Activated T-cell treated with anti-CD3 and anti-CD28 coated beads, Interleukin-2, amount 50 U/mL, for 72 hours (primary cell): ENCODE results near the gene GLCCI1. TPM values are rescaled to one million over a fixed set of nuclear protein-coding genes. Genes with fewer than 3 reads are reported as not detected.

ENCODE experiments used
- ATAC-seq, 2 donors: fragments of 150-1000 bp; cut with Tn5 transposase; replicated peaks in 1 of 2; 2 replicates each; pipeline ENCODE4 v1.10.0; 2021; ENCODE audit warnings: moderate library complexity in 2 of 2, mild to moderate bottlenecking in 1 of 2
- DNase-seq, 2 donors: peaks; one replicate each; pipeline ENCODE4 v3.0.0; 2021 to 2022; ENCODE audit warnings: mixed read lengths in 1 of 2
- H3K27ac Mint-ChIP-seq: one replicate; pipeline ENCODE4 v1.8.0; 2022; ENCODE audit warnings: mild to moderate bottlenecking, moderate library complexity, mixed read lengths
- H3K27me3 Mint-ChIP-seq: one replicate; pipeline ENCODE4 v1.8.0; 2022; ENCODE audit warnings: low read depth, mixed read lengths
- H3K36me3 Mint-ChIP-seq, 2 donors: one replicate each; pipeline ENCODE4 v1.8.0; 2022; ENCODE audit warnings: mixed read lengths in 2 of 2, mild to moderate bottlenecking in 1 of 2; ENCODE audit not compliant: insufficient read depth in 2 of 2
- H3K4me1 Mint-ChIP-seq: one replicate; pipeline ENCODE4 v1.8.0; 2022; ENCODE audit warnings: low read depth, mixed read lengths
- H3K4me3 Mint-ChIP-seq, 2 donors: one replicate each; pipeline ENCODE4 v1.8.0; 2022; ENCODE audit warnings: mild to moderate bottlenecking in 2 of 2, mixed read lengths in 2 of 2, moderate library complexity in 2 of 2
- H3K9me3 Mint-ChIP-seq, 2 donors: one replicate each; pipeline ENCODE4 v1.8.0; 2022; ENCODE audit warnings: mixed read lengths in 2 of 2
- total RNA-seq, 2 donors: library from RNA; stranded (reverse); gene quantifications; one replicate each; pipeline ENCODE4 v1.2.3, GENCODE V29; 2022

GLCCI1 gene
- total RNA-seq, 2 donors from 2014 or later, result 25.3 to 26.1 TPM

DNA sequence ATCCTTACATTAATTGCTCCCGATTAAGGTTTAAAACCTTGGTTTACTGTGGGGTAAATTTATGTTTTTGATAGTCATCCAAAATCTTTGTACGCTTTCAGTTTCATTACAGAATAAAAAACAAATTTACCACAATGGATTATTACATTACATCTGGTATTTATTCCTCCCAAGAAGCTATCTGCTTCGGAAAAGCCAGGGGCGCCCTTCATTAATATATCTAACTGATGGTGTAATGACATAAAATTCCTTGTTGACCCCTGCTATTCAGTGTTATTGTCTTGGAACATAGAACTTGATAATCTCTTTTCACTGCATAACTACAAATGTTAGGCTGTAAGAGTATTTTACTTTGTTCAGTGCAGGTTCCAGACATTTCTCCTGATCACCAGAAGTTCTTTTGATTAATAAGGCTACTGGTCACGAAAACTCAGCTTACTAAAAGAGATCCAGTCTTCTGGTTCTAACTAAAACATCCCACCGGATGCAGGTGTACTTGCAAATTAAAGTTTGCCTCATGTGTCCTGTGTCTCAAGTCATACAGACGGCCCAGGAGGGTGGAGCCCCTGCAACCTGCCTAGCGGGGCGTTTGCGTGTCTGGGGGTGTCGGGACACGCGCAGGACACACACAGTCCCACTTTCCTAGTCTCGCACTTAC is 581 bp upstream of the GLCCI1 start:
- ATAC-seq, result no peak
- peak overlapping the region; percentile 85 for H3K27ac Mint-ChIP-seq
- no peaks in the 10 kb centered on the region for H3K36me3 Mint-ChIP-seq
- H3K9me3 Mint-ChIP-seq, result no peaks in the 10 kb centered on the region
- no peaks in the 10 kb centered on the region for H3K27me3 Mint-ChIP-seq
- H3K4me1 Mint-ChIP-seq, result peaks cover 31% of the 10 kb centered on the region
- DNase-seq, result no peak
- peak overlapping the region; percentile 85 to 87 for H3K4me3 Mint-ChIP-seq

DNA sequence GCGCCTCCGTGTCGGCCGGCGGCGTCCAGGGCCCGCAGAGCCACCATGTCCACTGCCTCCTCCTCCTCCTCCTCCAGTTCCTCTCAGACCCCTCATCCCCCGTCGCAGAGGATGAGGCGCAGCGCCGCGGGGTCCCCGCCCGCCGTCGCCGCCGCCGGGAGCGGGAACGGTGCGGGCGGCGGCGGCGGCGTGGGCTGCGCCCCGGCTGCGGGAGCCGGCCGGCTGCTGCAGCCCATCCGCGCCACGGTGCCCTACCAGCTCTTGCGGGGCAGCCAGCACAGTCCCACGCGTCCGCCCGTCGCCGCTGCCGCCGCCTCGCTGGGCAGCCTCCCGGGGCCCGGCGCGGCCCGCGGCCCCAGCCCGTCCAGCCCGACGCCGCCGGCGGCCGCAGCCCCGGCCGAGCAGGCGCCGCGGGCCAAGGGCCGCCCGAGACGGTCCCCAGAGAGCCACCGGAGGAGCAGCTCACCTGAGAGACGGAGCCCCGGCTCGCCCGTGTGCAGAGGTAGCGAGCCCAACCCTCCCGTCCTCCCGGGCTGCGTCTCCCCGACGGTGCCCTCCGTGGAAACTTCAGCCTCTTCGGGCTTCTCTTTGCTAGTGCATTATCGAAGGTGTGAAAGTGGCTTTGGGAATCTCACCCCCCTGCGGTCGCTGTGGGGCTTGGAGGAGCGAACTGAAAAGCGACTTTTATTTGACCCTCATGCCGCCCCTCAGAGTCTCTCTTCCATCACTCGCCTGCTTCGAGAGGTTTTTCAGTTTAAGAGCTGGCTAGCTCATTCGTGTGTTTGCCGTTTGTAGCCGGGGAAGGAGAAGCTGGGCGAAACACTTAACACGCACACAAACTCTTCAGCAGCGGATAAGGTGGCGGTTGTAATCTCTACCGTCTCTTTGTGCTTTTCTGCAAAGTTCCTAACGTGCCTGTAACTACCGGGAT is 975 bp downstream of the GLCCI1 start:
- H3K36me3 Mint-ChIP-seq, result no peaks in the 10 kb centered on the region
- no peak overlapping the region for H3K27ac Mint-ChIP-seq
- H3K4me3 Mint-ChIP-seq, result peak overlapping the region; percentile 63 to 85
- ATAC-seq, result peak; percentile 12 to 21
- peaks cover 45% of the 10 kb centered on the region for H3K4me1 Mint-ChIP-seq
- no peaks in the 10 kb centered on the region for H3K27me3 Mint-ChIP-seq
- H3K9me3 Mint-ChIP-seq, result no peaks in the 10 kb centered on the region
- peak; percentile 48 to 53 for DNase-seq

DNA sequence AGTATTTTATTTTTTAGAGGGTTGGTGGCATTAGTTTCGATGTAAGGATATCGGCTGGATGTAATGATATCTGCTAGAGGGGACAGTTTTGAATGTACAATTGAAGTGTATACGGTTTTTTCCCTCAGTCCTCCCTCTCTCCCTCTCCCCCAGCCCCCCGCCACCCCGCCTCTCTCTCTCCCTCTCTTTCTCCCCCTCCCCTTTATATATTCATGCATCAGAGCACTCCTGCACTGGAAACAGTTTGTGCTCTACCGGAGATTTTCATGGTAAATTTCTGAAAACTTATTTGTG is 1.6 kb downstream of the GLCCI1 start:
- no peaks in the 10 kb centered on the region for H3K36me3 Mint-ChIP-seq
- H3K4me1 Mint-ChIP-seq, result peaks cover 48% of the 10 kb centered on the region
- no peak for DNase-seq

DNA sequence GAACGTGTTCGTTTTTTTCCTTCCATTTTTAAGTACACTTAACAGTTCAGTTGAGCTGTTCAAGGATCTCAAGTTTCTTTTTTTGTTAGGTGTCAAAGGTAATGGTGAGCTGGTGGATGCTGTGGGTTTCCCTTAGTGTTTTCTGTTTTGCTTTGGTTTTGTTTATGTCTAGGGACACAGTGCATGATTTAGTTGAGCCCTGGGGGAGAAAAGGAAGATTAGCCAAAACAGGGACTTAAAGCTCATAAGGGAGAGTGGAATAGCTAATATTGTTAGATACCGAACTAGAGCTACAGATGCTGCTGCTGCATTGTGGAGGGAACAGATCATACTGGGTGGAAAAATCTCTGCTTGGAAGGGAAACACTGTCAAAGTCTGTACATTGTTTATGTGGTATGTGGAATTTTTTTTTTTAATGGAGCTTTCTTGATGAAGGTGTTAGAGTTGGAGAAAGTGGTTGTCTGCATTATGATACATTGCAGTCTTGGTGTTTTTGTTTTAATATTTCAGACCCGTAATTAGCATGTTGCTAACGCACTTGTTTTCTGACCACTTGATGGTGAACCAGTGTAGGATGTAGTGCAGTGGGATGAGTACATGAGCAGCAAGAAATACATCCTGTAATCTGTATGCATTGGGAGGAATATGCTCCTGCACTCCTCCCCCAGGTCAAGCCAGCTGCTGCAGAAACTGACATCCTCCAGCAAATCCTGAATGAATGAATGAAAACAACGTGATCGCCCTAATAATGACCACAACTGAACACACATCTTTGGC is 2.1 kb downstream of the GLCCI1 start:
- no peak overlapping the region for H3K4me3 Mint-ChIP-seq
- no peak for ATAC-seq
- H3K4me1 Mint-ChIP-seq, result peaks cover 48% of the 10 kb centered on the region
- no peaks in the 10 kb centered on the region for H3K9me3 Mint-ChIP-seq
- H3K27ac Mint-ChIP-seq, result no peak overlapping the region
- H3K36me3 Mint-ChIP-seq, result no peaks in the 10 kb centered on the region
- no peaks in the 10 kb centered on the region for H3K27me3 Mint-ChIP-seq
- no peak for DNase-seq

More for the DNA sequence above, 1.6 kb downstream of the GLCCI1 start:
- Mint-ChIP-seq H3K4me3 (no peak overlapping the region), H3K9me3 (no peaks in the 10 kb centered on the region), H3K27me3 (no peaks in the 10 kb centered on the region), H3K27ac (no peak overlapping the region)
- no peak for ATAC-seq

DNA sequence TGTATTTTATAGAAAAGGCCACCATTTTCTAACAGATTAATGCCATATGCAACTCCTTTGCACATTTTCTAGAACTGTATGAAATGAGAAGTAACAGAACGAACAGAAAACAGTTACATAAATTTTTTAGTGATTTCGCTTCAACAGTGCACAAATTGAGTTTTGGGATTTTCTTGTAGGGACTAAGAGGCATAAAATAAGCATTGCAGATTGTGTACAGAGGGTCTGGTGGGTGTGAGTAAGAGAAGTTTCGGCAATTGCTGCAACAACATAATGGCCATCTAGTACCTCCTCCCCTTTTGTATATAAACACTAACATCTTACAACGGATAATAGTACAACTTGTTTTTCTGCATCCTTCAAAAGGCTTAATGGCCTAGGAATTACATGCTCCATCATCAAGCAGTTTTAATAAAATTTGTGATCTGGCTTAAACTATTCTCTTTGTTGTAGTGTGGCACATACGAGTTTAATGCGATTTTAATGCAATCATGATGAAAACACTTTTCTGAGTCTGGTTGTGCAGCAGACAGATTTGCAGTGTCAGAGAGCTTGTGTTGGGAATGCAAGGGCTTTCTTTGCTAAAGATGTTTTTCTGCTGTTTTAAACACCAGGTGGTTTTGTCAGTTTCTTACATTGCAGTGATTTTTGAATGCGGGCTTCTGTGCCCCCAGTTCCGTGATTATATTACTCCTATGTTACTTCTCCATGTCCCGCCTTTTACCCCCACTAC is 2.9 kb downstream of the GLCCI1 start:
- no peak for DNase-seq
- H3K36me3 Mint-ChIP-seq, result no peaks in the 10 kb centered on the region
- H3K27me3 Mint-ChIP-seq, result no peaks in the 10 kb centered on the region
- no peak overlapping the region for H3K27ac Mint-ChIP-seq
- ATAC-seq, result no peak
- H3K4me3 Mint-ChIP-seq, result no peak overlapping the region
- peaks cover 45% of the 10 kb centered on the region for H3K4me1 Mint-ChIP-seq
- H3K9me3 Mint-ChIP-seq, result no peaks in the 10 kb centered on the region

DNA sequence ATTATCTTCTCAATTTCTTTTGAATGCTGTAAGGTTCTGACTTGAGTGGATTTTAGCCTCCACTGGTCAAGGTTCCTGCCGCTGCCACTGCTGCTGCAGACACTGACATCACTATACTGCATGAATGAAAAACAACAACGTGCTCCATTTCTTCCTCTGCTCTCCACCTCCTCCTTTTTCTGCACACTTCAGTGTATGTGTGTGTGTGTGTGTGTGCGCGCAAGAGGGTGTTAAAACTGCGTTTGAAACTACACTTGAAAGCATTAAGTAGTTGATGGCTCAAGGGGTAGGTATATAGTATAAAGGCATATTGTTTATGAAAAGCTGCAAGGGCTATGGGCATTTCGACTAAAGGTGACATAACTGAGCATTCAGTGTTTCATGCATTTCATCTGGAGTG is 3.5 kb downstream of the GLCCI1 start:
- Mint-ChIP-seq H3K4me3 (no peak overlapping the region), H3K27me3 (no peaks in the 10 kb centered on the region), H3K9me3 (no peaks in the 10 kb centered on the region), H3K4me1 (peaks cover 46% of the 10 kb centered on the region), H3K36me3 (no peaks in the 10 kb centered on the region), H3K27ac (no peak overlapping the region)
- ATAC-seq, result no peak
- DNase-seq, result no peak

- Mint-ChIP-seq H3K27me3 (no peaks in the 10 kb centered on the region), H3K4me1 (peaks cover 45% of the 10 kb centered on the region), H3K4me3 (peak overlapping the region; percentile 71 to 87), H3K27ac (peak overlapping the region; percentile 87), H3K9me3 (no peaks in the 10 kb centered on the region), H3K36me3 (no peaks in the 10 kb centered on the region)
- DNase-seq (no peak), ATAC-seq (no peak)
These were observed 4.5 kb downstream of the GLCCI1 start for GRCh38 chr7:7972922-7973594.

DNA sequence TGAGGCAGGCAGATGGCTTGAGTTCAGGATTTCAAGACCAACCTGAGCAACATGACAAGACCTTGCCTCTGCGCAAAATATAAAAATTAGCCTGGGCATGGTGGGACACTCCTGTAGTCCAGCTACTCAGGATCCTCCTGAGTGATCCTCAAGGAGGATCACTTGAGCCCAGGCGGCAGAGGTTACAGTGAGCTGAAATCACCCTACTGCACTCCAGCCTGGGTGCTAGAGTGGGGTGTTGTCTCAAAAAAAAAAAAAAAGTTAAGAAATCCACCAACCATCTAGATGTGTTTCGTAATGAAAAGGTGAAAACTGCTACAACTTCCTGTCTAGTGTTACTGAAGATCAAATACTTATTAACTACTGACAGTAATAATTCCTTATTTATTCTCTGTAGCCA is 8.1 kb downstream of the GLCCI1 start:
- peaks cover 65% of the 10 kb centered on the region for H3K4me1 Mint-ChIP-seq
- H3K27ac Mint-ChIP-seq, result no peak overlapping the region
- DNase-seq, result no peak
- ATAC-seq, result peak in 1 of 2 donors; percentile 28
- peak overlapping the region in 1 of 2 donors; percentile 9 for H3K4me3 Mint-ChIP-seq
- no peaks in the 10 kb centered on the region for H3K27me3 Mint-ChIP-seq
- H3K36me3 Mint-ChIP-seq, result no peaks in the 10 kb centered on the region
- H3K9me3 Mint-ChIP-seq, result no peaks in the 10 kb centered on the region

GRCh38 chr7:7977774-7978173 is 9.2 kb downstream of the GLCCI1 start:
- DNase-seq (no peak), ATAC-seq (no peak)
- no peaks in the 10 kb centered on the region for H3K9me3 Mint-ChIP-seq
- H3K27me3 Mint-ChIP-seq, result no peaks in the 10 kb centered on the region
- H3K4me3 Mint-ChIP-seq, result no peak overlapping the region
- no peak overlapping the region for H3K27ac Mint-ChIP-seq
- H3K36me3 Mint-ChIP-seq, result no peaks in the 10 kb centered on the region
- H3K4me1 Mint-ChIP-seq, result peaks cover 68% of the 10 kb centered on the region

GRCh38 chr7:7978860-7979259 is 10.3 kb downstream of the GLCCI1 start:
- peaks cover 63% of the 10 kb centered on the region for H3K4me1 Mint-ChIP-seq
- no peak overlapping the region for H3K4me3 Mint-ChIP-seq
- ATAC-seq (no peak), DNase-seq (no peak)
- H3K27me3 Mint-ChIP-seq, result no peaks in the 10 kb centered on the region
- no peak overlapping the region for H3K27ac Mint-ChIP-seq
- no peaks in the 10 kb centered on the region for H3K9me3 Mint-ChIP-seq
- H3K36me3 Mint-ChIP-seq, result no peaks in the 10 kb centered on the region

- DNase-seq (no peak), ATAC-seq (peak in 1 of 2 donors; percentile 49)
- H3K4me1 Mint-ChIP-seq, result peaks cover 58% of the 10 kb centered on the region
- H3K9me3 Mint-ChIP-seq, result no peaks in the 10 kb centered on the region
- peak overlapping the region; percentile 35 for H3K27ac Mint-ChIP-seq
- no peaks in the 10 kb centered on the region for H3K27me3 Mint-ChIP-seq
- H3K4me3 Mint-ChIP-seq, result peak overlapping the region in 1 of 2 donors; percentile 44
- no peaks in the 10 kb centered on the region for H3K36me3 Mint-ChIP-seq
These were observed 11.0 kb downstream of the GLCCI1 start for GRCh38 chr7:7979558-7979957.

- Mint-ChIP-seq H3K4me3 (peak overlapping the region in 1 of 2 donors; percentile 44), H3K36me3 (no peaks in the 10 kb centered on the region), H3K4me1 (peaks cover 53% of the 10 kb centered on the region), H3K9me3 (no peaks in the 10 kb centered on the region), H3K27ac (peak overlapping the region; percentile 35), H3K27me3 (no peaks in the 10 kb centered on the region)
- no peak for ATAC-seq
- no peak for DNase-seq
These were observed 11.5 kb downstream of the GLCCI1 start for GRCh38 chr7:7980134-7980533.
